ENCODE data around the gene MSTN. TPM values are rescaled to one million over a fixed set of nuclear protein-coding genes. Genes with fewer than 3 reads are reported as not detected.

The MSTN gene
- total and polyA plus RNA-seq, 2 experiments from 2014 or later, result 0.21 TPM; not detected in 1

- no peak for TF ChIP-seq REST (IDR thresholded peaks at IDR 0.05; ENCODE audit: unreplicated experiment)
Observed at GRCh38 chr2:190110131-190110530, 47.6 kb upstream of the MSTN start (continued).

GRCh38 chr2:190107409-190107808 is 44.9 kb upstream of the MSTN start:
- H3K79me2 ChIP-seq (replicated peaks; ENCODE audit: insufficient read depth), result no peaks in the 10 kb centered on the region
- H3K4me3 Mint-ChIP-seq, result no peak overlapping the region
- H3K36me3 Mint-ChIP-seq (ENCODE audit: low read depth), result no peaks in the 10 kb centered on the region
- no peaks in the 10 kb centered on the region for H3K27me3 ChIP-seq (ENCODE audit: insufficient read depth)
- no peaks in the 10 kb centered on the region for H3K4me1 ChIP-seq (ENCODE audit: insufficient read depth)
- no peak overlapping the region for H2AFZ ChIP-seq
- no peaks in the 10 kb centered on the region for H3K9me2 ChIP-seq (ENCODE audit: insufficient read depth)
- TF ChIP-seq POLR2AphosphoS5 (IDR thresholded peaks at IDR 0.05; ENCODE audit: low read depth) (no peak), EZH2 (IDR thresholded peaks at IDR 0.05; ENCODE audit: low read depth, unreplicated experiment) (no peak), EZH2phosphoT487 (IDR thresholded peaks at IDR 0.05; ENCODE audit: unreplicated experiment) (no peak), CREB1 (CRISPR knock-in tag; IDR thresholded peaks at IDR 0.05; ENCODE audit: low read depth) (no peak), ZNF462 (CRISPR knock-in tag; IDR thresholded peaks at IDR 0.05) (no peak), ZNF331 (CRISPR knock-in tag; IDR thresholded peaks at IDR 0.05; ENCODE audit: low read depth) (no peak), REST (IDR thresholded peaks at IDR 0.05; ENCODE audit: unreplicated experiment) (no peak), ETS1 (IDR thresholded peaks at IDR 0.05) (no peak)
- ATAC-seq (no peak), DNase-seq (ENCODE audit: low spot score) (no peak)
- H3K4me2 ChIP-seq, result no peak overlapping the region
- H3K4me3 ChIP-seq, result no peak overlapping the region
- H3K27ac Mint-ChIP-seq, result no peak overlapping the region
- peaks cover 2% of the 10 kb centered on the region; the same call in 1 of the 3 replicates for H3K4me1 Mint-ChIP-seq
- no peaks in the 10 kb centered on the region for H3K36me3 ChIP-seq (ENCODE audit: insufficient read depth)
- no peak overlapping the region for H3K27ac ChIP-seq (ENCODE audit: low read depth)
- H3K27me3 Mint-ChIP-seq (ENCODE audit: insufficient read depth, low read depth, poor library complexity), result no peaks in the 10 kb centered on the region
- H3F3A ChIP-seq (replicated peaks; ENCODE audit: low read depth), result no peaks in the 10 kb centered on the region
- no peaks in the 10 kb centered on the region for H3K9me3 Mint-ChIP-seq
- H4K20me1 ChIP-seq (replicated peaks; ENCODE audit: insufficient read depth), result no peaks in the 10 kb centered on the region

All from GM23338 (cell line).